ENCODE results near the gene ADSL.

Gene ADSL

DNA sequence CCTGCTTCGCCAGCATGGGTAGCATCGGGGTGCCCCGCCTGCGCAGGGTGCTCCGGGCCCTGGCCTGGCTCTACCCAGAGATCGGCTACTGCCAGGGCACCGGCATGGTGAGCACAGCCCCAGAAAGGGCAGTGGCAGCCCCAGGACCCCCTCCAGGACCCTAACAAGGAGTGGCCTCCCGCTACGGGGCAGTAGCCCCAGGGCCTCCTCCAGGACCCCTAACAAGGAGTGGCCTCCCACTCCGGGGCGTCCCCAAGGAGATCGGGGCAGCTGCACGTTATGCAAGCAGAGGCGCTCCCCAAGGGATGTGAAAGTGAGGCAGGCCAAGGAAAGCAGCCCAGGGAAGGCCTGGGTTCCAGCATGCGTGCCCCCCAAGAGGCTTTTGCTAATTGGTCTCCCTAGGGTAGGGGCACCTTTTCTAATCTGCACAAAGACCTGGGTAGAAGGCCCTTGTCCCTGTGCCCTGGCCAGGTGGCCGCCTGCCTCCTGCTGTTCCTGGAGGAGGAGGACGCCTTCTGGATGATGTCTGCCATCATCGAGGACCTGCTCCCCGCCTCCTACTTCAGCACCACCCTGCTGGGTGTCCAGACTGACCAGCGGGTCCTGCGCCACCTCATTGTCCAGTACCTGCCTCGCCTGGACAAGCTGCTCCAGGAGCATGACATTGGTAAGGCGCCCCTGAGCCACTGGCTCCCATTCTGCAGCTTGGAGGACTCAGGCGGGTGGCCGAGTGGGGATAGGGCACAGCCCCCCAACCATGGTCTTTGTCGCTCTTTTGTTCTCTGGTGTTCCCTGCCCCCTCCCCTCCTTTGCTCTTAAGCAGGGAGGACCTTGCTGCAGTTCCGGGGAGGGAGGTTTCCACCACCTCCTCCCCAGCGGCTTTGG is 59.1 kb downstream of the ADSL start:
- no peak for DNase-seq (ENCODE audit: low read depth, low spot score)

DNA sequence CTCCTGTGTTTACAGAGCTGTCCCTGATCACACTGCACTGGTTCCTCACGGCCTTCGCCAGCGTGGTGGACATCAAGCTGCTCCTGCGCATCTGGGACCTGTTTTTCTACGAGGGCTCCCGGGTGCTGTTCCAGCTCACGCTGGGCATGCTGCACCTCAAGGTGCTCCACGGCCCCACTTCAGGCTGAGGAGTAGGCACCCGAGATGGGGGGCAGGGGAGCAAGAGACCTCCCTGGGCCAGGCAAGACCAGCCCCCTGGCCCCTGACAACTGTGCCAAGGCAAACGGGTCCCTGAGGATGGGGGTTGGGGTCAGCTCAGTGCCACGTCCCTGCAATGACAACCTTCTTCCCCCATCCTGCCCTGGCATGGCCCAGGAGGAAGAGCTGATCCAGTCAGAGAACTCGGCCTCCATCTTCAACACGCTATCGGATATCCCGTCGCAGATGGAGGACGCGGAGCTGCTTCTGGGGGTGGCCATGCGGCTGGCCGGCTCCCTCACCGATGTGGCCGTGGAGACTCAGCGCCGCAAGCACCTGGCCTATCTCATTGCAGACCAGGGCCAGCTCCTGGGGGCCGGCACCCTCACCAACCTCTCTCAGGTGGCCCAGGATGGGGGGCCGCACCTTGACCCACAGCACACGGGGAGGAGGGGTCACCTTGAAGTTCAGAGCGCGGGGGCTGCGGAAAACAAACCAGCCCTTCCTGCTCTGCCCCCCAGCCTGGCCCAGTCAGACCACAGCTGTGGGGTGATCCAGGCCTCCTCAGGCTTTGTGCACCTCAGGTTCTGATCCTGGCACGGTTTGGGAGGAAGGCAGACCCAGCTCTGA is 60.0 kb downstream of the ADSL start:
- DNase-seq (ENCODE audit: low read depth, low spot score), result no peak

DNA sequence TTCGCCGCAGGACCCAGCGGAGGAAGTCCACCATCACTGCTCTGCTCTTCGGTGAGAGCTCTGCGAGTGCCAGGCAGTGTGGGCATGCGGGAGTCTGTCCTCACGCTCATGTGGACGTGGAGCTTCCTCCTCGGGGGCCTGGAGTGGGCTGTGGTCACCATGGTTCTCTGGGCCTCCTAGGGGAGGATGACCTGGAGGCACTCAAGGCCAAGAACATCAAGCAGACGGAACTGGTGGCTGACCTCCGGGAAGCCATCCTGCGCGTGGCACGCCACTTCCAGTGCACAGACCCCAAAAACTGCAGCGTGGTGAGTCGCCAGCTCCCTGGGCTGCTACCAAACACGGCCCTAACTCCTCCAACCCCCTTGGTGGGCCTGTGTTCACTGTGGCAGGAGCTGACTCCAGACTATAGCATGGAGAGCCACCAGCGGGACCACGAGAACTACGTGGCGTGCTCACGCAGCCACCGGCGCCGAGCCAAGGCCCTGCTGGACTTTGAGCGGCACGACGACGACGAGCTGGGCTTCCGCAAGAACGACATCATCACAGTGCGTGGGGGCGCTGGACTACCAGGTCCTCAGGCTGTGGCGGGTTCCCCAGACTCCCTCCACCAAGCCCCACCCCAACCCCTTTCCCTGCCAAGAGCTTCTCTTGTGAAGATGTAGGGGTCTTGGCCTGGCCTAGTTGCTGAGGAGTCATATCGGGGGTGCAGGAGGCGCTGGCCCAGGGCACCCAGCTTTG is 60.9 kb downstream of the ADSL start:
- no peak for DNase-seq (ENCODE audit: low read depth, low spot score)

DNA sequence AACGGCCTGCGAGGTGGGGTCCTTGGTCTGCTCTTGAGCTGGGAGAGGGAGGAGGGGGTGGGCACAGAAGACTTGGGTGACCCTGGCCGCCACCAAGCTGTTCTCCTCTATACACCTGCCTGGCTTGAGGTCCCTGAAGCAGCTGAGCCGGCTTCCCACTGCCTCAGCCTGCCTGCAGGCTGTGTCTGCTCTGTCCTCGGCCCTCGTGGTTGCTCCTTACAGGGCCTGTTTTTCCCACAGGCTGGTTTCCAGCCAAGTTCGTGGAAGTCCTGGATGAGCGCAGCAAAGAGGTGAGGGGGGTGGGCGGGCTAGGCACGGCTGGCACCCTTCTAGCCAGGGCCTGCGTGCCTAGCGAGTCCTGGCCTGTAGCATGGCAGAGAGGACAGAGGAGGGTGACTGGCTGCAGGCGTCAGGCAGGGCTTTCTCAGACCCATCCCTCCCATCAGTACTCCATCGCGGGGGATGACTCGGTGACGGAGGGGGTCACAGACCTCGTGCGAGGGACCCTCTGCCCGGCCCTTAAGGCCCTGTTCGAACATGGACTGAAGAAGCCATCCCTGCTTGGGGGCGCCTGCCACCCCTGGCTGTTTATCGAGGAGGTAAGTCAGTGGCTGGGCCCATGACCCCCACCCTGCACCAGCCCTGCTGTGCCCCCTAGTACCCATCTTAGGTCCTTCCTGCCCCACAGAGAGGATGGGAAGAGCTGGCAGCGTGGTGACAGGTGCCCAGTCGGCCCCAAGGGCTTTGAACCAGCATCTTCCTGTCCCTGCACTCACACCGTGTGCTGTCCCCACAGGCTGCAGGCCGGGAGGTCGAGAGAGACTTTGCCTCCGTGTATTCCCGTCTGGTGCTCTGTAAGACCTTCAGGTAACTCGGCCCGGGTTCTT is 61.8 kb downstream of the ADSL start:
- DNase-seq (ENCODE audit: low read depth, low spot score), result no peak

DNA sequence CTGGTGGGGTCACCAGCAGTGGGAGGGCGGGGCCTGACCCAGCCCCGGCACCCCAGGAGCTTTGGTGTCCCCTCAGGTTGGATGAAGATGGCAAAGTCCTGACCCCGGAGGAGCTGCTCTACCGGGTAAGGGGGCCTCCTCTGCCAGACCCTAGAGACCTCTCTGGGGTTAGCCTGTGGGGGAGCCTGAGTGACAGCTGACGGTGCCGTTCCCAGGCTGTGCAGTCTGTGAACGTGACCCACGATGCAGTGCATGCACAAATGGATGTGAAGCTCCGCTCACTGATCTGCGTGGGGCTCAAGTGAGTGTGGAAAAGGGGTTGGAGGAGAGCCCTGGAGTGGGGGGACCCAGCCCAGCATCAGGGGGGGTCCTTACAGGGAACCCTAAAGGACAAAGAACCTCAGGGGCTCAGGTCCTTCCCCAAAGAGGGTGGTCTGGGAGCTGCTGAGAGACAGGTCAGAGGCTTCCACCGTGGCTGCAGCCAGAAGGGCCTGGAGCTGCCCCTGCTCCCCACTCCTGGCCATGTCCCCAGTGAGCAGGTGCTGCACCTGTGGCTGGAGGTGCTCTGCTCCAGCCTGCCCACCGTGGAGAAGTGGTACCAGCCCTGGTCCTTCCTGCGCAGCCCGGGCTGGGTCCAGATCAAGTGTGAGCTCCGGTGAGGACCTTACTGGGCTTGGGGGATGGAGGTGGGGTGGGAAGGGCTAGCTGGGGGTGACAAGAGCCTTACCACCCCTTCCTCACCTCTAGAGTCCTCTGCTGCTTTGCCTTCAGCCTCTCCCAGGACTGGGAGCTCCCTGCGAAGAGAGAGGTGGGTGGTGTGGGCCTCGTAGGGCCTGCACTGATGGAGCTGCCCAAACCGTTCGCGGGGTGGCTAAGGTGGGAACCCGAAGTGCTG is 62.7 kb downstream of the ADSL start:
- no peak for DNase-seq (ENCODE audit: low read depth, low spot score)

DNA sequence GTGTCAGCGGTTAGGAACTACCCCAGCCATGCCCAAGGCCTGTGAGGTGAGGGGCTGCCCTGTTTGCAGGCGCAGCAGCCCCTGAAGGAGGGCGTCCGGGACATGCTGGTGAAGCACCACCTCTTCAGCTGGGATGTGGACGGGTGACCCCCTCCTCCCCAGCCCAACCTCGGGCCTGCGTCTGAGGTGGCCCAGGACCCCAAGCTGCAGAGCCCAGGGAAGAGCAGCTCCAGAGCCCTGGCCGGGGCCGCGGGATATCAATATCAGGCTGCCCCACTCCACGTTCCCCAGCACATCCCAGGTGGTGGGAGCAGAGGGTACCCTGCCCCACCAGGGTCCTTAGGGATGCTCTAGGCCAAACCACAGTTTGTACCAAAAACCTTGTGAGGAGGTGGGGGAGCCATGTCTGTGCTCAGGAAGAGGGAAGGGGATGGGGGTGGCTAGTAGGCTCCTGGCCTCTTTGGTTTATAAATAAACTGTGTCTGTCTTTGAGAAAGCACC is 63.4 kb downstream of the ADSL start:
- no peak for DNase-seq (ENCODE audit: low read depth, low spot score)

DNA sequence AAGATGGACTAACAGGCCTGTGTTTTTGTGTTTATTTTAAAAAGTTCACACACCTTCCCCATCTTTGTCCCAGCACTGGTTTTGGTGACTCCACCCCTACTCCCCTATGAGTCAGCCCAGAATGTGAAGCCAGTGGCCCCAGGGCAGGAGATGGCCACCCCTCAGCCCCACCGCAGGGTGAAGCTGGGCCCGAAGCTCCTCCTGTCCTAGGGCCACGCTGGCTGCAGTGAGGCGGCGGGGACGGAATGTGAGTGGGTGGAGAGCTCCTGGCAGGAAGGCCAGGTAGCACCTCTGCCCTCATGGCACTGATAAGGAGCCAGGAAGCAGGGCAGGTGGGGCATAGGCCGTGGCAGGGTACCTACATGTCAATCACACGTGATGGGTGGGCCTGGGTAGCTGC is 64.0 kb downstream of the ADSL start:
- no peak for DNase-seq (ENCODE audit: low read depth, low spot score)

DNA sequence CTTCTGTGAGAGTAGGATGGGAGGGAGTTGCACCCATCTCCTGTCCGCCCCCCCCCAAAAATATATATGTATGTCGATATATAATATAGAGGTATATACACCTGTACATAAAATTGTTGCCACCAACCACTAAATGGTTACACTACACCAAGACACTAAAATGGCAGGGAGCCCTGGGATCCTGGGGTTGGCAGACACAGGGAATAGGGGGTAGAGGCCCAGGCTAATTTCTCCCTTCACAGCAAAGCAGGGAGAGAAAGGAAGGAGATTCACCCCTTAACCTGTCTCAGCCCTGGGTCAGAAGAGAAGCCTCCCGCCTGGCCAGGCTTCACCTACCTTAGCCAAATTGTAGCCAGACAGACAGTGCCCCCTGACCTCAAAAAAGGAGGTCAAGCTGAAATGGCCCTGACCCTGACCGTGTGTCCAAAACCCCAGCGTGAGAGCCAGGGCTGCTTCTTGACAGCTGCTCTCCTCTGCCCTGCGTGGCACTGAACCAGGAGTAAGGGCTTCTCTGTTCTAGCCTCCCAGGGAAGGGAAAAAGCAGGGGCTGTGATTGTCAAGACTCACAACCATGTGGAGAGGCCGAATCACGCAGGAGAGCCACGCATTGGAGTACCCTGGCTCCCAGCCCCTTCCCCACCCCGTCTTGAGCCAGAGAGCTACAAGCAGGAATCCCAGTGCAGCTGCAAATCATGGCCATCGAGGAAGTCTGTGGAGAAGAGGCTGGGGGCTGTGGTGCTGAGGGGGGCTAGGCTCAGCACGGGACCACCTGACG is 64.6 kb downstream of the ADSL start:
- DNase-seq (ENCODE audit: low read depth, low spot score), result no peak

DNA sequence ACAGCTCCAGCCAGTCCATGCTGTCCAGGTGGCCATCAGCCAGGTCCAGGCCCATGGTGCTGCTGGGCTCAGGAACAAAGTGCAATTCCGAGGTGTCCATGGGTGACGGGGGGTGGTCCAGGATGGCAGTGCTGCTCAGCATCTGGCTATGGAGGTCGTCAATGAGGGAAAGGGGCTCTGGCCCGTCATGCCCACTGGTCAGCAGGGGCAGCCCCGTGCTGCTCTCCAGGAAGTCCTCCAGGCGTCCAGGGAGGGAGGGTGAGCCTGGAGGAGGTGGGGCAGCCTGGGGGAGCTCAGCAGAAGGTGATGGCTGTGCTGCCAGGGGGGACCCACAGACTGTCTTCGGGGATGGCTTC is 65.2 kb downstream of the ADSL start:
- DNase-seq (ENCODE audit: low read depth, low spot score), result no peak

DNA sequence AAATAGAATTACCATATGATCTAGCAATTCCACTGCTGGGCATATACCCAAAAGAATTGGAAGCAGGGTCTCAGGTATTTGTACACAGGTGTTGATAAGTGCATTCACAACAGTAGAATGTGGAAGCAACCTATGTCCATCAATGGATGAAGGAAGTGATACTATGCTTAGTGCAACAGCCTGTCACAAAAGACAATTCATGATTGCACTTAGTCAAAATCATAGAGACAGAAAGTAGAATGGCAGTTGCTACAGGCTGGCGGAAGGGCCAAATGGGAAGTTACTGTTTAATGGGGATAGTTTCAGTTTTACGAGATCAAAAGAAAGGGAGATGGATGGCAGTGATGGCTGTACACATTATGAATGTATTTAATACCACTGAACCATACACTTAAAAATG is 66.1 kb downstream of the ADSL start:
- no peak for DNase-seq (ENCODE audit: low read depth, low spot score)

DNA sequence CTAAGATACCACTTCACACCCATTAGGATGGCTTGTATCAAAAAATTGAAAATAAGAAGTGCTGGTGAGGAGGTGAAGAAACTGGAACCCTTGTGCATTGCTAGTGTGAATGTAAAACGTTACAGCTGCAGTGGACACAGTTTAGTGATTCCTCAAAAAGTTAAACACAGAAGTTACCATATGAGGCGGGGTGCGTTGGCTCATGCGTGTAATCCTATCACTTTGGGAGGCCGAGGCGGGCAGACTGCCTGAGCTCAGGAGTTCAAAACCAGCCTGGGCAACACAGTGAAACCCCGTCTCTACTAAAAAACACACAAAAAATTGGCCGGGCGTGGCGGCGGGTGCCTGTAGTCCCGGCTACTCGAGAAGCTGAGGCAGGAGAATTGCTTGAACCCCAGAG is 67.6 kb downstream of the ADSL start:
- DNase-seq (ENCODE audit: low read depth, low spot score), result no peak

DNA sequence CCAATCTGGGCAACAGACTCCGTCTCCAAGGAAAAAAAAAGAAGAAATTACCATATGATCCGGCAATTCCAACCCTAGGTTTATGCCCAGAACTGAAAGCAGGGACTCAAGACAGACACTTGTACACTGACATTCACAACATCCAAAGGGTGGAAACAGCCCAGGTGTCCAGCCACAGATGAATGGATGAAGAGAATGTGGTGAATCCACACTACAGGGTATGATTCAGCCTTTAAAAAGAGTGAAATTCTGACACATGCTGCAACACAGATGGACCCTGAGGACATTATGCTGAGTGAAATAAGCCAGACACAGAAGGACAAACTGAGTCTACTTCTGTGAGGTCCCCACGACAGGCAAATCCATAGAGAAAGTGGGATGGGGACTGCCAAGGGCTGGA is 68.0 kb downstream of the ADSL start:
- DNase-seq (ENCODE audit: low read depth, low spot score), result no peak

DNA sequence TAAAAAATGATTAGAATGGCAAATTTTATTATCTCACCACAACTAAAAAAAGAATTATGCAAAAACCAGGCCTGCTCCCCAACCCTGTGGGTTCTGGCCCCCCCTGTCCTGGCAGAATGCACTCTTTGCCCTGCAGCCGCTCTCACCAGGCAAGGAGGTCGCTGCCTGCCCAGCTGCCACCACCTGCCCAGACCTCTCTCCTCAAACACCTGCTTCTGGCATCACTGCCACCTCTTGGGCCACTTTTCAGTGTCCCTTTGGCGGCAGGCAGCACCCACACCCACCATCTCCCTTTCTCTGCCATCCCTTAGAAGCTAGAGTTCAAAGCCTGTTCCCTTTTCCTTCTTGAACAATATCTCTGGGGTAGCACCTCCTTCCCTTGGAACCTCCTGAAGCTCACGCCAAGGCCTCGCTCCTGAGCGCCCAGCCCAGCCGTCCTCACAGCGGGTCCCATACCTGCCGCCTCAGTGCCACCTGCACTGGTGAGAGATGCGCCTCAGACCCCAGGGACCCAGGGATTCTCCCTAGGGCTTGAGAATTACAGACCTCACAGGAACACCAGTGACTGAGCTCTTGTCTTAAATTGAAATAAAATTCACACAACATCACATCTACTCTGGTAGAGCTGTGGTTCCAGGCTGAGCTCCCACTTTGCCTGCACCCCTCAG is 68.7 kb downstream of the ADSL start:
- no peak for DNase-seq (ENCODE audit: low read depth, low spot score)

DNA sequence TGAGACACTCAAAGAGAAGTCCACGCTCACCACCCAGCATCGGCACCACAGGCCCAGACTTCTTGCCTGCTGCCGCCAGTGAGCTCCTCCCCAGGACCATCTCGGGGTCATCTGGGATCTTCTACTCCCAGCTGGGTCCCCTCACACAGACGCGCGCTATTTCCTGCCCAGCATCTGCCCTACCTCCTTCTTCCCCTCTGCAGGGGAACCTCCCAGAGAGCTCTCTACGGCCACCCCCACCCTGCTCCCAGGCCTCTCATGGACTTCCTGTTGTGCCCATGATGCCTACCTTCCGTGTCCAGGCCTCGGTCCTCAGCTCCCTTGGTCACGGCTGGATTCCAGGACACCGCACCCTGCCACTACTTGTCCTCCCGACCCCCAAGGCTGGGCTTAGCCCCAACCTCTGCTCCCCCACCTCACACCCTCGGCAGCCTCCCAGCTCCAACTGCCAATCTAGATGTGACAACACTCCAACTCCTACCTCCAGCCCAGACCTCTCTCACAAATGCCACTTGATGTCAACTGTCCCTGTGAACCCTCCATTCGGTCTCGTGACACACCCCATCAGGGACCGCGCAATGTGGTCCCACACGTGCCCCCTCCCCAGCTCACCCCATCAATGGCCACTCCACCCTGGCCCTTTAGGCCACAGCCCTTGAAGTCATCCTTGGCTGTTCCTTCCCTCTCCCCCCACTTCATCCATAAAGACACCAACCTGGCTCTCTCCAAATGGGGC is 69.4 kb downstream of the ADSL start:
- no peak for DNase-seq (ENCODE audit: low read depth, low spot score)

DNA sequence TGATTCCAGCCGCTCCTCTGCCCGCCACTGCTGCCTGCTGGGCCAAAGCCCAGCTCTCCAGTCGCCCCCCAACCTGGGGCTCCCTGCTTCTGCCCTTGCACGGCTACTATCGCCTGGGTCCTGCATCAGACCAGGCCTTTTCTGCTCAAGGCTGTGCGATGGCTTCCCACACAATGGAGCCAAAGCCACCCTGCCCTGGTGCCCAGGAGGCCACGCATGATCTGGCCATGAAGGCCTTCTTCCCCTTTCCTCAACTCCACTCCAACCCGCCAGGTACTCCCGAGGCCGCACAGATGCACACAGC is 69.9 kb downstream of the ADSL start:
- DNase-seq (ENCODE audit: low read depth, low spot score), result no peak

DNA sequence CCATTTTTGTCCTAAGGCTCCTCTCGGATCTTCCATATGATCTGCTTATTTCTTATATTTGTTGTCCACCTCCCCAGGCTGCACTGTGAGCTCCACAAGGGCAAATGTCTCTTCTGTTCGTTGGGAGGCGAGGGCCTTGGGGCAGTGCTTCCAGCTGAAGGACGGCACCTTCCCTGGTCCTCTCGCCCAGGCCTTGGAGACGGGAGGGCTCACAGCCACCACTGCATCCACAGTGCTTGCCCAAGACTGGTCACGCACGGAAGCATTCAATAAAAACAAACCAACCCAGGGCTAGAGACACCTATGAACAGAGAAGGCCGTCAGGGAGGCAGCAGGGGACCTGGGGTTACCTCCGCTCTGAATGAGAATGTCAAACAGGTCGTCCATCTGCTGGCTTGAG is 70.3 kb downstream of the ADSL start:
- no peak for DNase-seq (ENCODE audit: low read depth, low spot score)

DNA sequence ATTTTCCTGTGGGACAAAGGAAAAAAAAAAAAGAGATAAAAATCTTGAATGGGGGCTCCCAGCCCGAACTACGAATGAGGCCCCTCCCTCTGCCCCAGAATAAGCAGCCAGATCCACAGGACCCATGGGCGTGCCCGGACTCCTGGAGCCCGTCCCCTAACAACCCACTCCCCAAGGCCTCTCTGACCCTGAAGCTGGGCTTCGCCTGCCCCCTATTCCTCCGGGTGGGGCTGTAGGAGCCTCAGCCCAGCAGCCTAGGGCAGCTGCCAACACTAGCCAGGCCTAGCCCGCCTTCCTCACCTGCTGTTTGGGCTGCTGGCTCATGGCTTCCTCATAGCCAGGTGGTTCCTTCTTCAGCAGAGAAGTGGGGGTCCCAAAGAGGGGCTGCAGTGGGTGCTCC is 70.7 kb downstream of the ADSL start:
- DNase-seq (ENCODE audit: low read depth, low spot score), result no peak

DNA sequence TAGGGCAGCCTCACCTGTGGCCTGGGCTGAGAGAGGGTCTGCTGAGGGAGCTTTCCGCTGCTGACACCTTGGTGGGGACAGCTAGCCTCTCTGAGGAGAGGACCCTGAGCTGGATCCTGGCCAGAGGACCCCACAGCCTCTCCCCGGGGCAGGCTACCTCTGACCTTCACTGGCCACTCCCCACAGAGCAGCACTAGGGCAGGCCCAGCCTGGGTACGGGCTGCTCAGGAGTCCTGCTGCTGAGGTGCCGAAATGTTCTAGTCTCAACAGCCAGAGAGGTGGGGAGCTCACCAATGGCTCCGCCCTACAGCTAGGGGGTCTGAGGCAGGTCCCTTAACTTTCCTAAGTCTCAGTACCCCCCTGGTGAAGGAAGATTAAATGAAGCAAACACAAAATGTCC is 71.6 kb downstream of the ADSL start:
- no peak for DNase-seq (ENCODE audit: low read depth, low spot score)

Measured in activated CD4-positive, CD25-positive, alpha-beta regulatory T cell treated with anti-CD3 and anti-CD28 coated beads, Interleukin-2, amount 50 U/mL, for 16 hours (primary cell).